PC-9 (cell line): ENCODE results near the gene ZNF831.

Source experiments
- EZH2 ChIP-seq: fragments of 200-600 bp; sonication (generic); IDR thresholded peaks from 2 replicates; pipeline ENCODE4 v1.8.0; 2017; ENCODE audit warnings: antibody characterized with exemption, low read depth
- TF ChIP-seq, protein P1 (sequence below): fragments of 200-600 bp; sonication (generic); conservative IDR thresholded peaks from 2 replicates; pipeline ENCODE4 v1.6.1; 2017; ENCODE audit warnings: mixed run types, antibody characterized with exemption, mild to moderate bottlenecking, moderate library complexity

DNA sequence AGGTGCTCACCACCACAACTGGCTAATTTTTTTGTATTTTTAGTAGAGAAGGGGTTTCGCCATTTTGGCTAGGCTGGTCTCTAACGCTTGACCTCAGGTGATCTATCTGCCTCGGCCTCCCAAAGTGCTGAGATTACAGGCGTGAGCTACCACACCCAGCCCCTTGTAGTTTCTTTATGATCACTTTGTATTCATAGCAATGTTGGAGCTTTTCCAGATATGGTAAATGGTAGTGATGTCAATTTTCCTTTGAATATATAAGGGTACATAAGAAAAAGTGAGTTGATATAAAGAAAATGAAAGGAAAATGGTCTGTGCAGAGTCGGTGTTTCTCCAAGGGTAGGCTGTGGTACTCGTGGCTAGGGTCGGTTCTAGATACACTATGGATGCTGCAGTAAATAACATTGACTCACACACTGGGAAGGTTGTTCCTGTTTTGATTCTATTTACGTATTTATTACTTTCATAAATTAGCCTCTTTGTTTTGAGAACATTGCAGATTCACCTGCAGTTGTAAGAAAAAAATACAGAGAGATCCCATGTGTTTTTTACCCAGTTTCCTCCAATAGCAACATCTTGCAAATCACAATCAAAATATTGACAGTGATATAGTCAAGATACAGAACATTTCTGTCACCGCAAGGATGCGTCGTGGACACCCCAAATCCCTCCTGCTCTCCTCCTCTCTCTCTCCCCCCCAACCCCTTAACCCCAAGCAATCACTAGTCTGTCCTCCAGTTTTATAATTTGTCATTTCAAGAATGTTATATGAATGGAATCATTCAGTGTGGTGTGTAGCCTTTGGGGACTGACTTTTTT is 2.5 kb downstream of the ZNF831 start:
- TF ChIP-seq, protein P1, sequence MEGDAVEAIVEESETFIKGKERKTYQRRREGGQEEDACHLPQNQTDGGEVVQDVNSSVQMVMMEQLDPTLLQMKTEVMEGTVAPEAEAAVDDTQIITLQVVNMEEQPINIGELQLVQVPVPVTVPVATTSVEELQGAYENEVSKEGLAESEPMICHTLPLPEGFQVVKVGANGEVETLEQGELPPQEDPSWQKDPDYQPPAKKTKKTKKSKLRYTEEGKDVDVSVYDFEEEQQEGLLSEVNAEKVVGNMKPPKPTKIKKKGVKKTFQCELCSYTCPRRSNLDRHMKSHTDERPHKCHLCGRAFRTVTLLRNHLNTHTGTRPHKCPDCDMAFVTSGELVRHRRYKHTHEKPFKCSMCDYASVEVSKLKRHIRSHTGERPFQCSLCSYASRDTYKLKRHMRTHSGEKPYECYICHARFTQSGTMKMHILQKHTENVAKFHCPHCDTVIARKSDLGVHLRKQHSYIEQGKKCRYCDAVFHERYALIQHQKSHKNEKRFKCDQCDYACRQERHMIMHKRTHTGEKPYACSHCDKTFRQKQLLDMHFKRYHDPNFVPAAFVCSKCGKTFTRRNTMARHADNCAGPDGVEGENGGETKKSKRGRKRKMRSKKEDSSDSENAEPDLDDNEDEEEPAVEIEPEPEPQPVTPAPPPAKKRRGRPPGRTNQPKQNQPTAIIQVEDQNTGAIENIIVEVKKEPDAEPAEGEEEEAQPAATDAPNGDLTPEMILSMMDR: no peak
- no peak for TF ChIP-seq EZH2
